ENCODE data around the gene MAD2L1BP.
"Not testable (repeated sequence)": the region's sequence is repeated elsewhere in the genome, so short reads cannot be mapped to it uniquely, and the experiment has no call there.

Gene MAD2L1BP

GRCh38 chr6:43658161-43658560 is 22.5 kb downstream of the MAD2L1BP start:
- no peak overlapping the region for H3K4me3 ChIP-seq (ENCODE audit: low read depth, low read length)
- DNase-seq (ENCODE audit: low read depth) = no peak
- TF ChIP-seq POLR2A (IDR thresholded peaks at IDR 0.05; ENCODE audit: extremely low read depth, insufficient read length) (no peak), MYC (IDR thresholded peaks at IDR 0.05; ENCODE audit: low read depth, low read length) (no peak), CTCF (IDR thresholded peaks at IDR 0.05; ENCODE audit: low read depth, low read length) (no peak), MAX (IDR thresholded peaks at IDR 0.05; ENCODE audit: low read depth, low read length) (no peak)

GRCh38 chr6:43662948-43663347 is 27.3 kb downstream of the MAD2L1BP start:
- DNase-seq (ENCODE audit: low read depth); H3K4me3 ChIP-seq (ENCODE audit: low read depth, low read length): not testable (repeated sequence)

GRCh38 chr6:43665376-43665775 is 29.7 kb downstream of the MAD2L1BP start:
- no peak for DNase-seq (ENCODE audit: low read depth)
- no peak for TF ChIP-seq POLR2A (IDR thresholded peaks at IDR 0.05; ENCODE audit: extremely low read depth, insufficient read length)
- no peak for TF ChIP-seq CTCF (IDR thresholded peaks at IDR 0.05; ENCODE audit: low read depth, low read length)
- no peak for TF ChIP-seq MYC (IDR thresholded peaks at IDR 0.05; ENCODE audit: low read depth, low read length)
- no peak for TF ChIP-seq MAX (IDR thresholded peaks at IDR 0.05; ENCODE audit: low read depth, low read length)
- H3K4me3 ChIP-seq (ENCODE audit: low read depth, low read length) = no peak overlapping the region

GRCh38 chr6:43666196-43666920 is 30.7 kb downstream of the MAD2L1BP start:
- DNase-seq (ENCODE audit: low read depth) = no peak
- no peak for TF ChIP-seq MYC (IDR thresholded peaks at IDR 0.05; ENCODE audit: low read depth, low read length)
- TF ChIP-seq CTCF (IDR thresholded peaks at IDR 0.05; ENCODE audit: low read depth, low read length) = no peak
- no peak overlapping the region for H3K4me3 ChIP-seq (ENCODE audit: low read depth, low read length)

GRCh38 chr6:43667245-43668150 is 31.9 kb downstream of the MAD2L1BP start:
- TF ChIP-seq MYC (IDR thresholded peaks at IDR 0.05; ENCODE audit: low read depth, low read length) (no peak), CTCF (IDR thresholded peaks at IDR 0.05; ENCODE audit: low read depth, low read length) (peak; percentile 95), POLR2A (IDR thresholded peaks at IDR 0.05; ENCODE audit: extremely low read depth, insufficient read length) (peak; percentile 11)

GRCh38 chr6:43668151-43669028 is 32.8 kb downstream of the MAD2L1BP start:
- DNase-seq (ENCODE audit: low read depth) = peak; percentile 79
- TF ChIP-seq POLR2A (IDR thresholded peaks at IDR 0.05; ENCODE audit: extremely low read depth, insufficient read length) (no peak), CTCF (IDR thresholded peaks at IDR 0.05; ENCODE audit: low read depth, low read length) (peak; percentile 85)
- H3K4me3 ChIP-seq (ENCODE audit: low read depth, low read length) = no peak overlapping the region

More at GRCh38 chr6:43667245-43668150, 31.9 kb downstream of the MAD2L1BP start:
- DNase-seq (ENCODE audit: low read depth) = peak; percentile 79
- no peak overlapping the region for H3K4me3 ChIP-seq (ENCODE audit: low read depth, low read length)

Data from NB4 (cell line).